GM19193 (cell line): Measurements from ENCODE around the gene CAMSAP1.

Experiments
- POLR2A ChIP-seq: IDR thresholded peaks from 4 replicates; pipeline ENCODE4 v1.6.1; 2011; ENCODE audit not compliant: insufficient read depth, insufficient read length; ENCODE audit errors: extremely low read depth

The CAMSAP1 gene

GRCh38 chr9:135882011-135882410, 25.3 kb downstream of the CAMSAP1 start:
- no peak for TF ChIP-seq POLR2A

DNA sequence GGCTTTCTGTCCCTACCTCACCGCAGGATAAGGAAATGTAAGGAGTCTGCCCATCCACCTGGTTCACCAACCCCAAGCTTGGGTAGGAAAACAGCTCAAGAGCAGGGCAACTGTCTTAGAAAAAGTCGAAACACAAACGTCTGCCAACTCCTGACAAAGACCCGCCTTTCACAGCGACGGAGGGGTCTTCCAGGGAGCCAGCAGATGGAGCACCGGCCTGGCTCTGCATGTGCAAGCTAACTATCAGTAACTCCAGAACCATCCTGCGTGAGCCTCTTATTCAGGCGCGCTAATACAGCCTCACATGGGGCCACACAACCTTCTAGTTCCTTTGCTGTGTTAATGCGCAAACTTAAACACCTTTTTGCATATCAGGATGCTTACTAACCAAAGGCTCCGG, 26.9 kb downstream of the CAMSAP1 start:
- no peak for TF ChIP-seq POLR2A

DNA sequence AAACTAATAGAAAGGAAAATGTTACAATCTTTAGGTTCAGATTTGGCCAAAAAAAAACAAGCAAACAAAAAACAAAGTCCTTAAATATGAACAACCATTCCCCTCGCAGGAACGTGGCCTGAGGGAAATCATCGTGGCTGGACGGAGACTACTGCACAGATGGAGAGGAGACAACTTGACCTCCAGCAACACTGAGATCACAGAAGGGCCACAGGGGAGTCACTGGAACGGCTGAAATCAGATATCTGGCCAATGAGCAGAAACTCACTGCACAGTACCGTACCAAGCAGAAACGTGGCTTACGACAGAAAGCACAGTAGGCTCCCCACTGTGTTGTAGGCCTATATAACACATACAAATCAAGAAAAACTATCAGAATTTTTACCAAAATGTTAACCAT, 27.7 kb downstream of the CAMSAP1 start:
- TF ChIP-seq POLR2A = no peak

- TF ChIP-seq POLR2A = no peak
These were observed 28.1 kb downstream of the CAMSAP1 start for GRCh38 chr9:135879237-135879601.

GRCh38 chr9:135878528-135879236, 28.7 kb downstream of the CAMSAP1 start:
- no peak for TF ChIP-seq POLR2A

- no peak for TF ChIP-seq POLR2A
These were observed 29.4 kb downstream of the CAMSAP1 start for GRCh38 chr9:135877791-135878527.

DNA sequence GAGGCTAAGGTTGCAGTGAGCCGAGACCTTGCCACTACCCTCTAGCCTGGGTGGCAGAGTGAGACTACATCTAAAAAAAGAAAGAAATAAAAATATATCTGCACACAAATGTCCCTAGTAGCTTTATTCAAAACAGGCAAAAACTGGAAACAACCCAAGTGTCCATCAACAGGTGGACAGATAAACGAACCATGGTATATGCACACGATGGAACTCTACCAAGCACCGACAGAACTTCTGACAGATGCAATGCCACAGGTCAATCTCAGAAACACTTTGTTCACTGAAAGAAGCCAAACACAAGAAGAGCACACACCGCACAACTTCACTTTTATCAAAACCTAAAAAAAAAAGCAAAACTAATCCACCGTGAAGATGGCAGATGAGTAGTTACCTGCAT, 30.4 kb downstream of the CAMSAP1 start:
- TF ChIP-seq POLR2A = no peak

DNA sequence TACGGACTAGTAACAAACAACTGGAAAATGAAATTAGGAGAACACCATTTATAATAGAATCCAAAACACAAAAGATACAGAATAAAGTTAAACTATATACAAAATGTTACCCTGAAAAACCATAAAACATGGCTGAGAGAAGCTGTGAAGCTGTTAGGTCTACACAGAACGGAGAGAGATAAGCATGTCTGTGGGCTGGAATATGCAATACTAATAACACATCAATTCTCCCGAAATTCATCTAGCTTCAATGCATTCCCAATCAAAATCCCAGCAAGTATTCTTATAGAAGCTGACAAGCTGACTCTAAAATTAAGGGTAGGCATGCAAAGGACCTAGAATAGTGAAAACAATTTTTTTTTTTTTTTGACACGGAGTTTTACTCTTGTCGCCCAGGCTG, 32.5 kb downstream of the CAMSAP1 start:
- no peak for TF ChIP-seq POLR2A

GRCh38 chr9:135869909-135870308, 37.4 kb downstream of the CAMSAP1 start:
- no peak for TF ChIP-seq POLR2A

DNA sequence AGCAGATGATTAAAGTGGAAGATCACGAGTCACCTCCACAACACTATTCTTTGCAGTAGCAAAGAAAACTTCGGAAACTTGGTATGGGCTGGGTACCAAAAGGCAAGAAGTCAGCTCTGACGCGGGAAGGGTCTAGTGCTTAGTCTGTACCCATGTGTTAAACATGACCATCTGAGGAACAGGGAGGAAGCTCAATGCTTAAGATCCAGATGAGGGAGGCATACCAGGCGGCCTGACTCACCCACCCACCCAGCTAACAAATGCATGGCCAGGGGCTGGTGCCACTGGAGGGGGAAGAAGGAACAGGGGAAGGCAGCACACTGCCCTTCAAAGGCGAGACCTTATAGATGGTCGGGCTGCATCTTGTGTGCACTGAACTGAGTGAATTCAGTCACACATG, 41.8 kb downstream of the CAMSAP1 start:
- TF ChIP-seq POLR2A = no peak

GRCh38 chr9:135864447-135865049, 42.8 kb downstream of the CAMSAP1 start:
- no peak for TF ChIP-seq POLR2A

GRCh38 chr9:135862809-135863208, 44.5 kb downstream of the CAMSAP1 start:
- TF ChIP-seq POLR2A = no peak

DNA sequence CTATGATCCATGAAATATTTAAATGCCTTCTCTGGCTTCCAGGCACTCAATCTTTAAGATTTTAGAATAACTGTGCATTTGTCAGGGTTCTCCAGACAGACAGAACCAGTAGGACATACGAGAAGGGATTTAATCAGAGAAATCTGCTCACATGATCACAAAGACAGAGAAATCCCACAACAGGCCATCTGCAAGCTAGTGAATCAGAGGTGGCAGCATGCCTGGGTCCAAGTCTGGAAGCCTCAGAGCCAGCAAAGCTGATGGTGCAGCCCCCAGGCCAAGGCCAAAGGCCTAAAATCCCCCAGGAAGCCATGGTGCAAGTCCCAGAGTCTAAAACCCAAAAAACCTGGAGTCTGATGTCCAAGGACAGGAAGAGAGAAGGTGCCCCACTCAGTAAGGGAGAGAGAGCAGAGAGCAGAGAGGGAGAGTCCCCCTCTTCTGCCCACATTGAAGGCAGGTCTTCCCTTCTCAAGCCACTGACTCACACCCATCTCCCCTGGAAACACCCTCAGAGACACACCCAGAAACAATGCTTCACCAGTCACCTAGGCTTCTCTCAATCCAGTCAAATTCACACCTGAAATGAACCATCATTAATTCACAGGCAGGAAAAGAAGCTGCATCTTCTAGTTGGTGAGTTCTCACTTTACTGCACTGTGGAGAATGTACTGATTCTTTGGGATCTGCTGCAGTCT, 48.7 kb downstream of the CAMSAP1 start:
- TF ChIP-seq POLR2A = no peak

DNA sequence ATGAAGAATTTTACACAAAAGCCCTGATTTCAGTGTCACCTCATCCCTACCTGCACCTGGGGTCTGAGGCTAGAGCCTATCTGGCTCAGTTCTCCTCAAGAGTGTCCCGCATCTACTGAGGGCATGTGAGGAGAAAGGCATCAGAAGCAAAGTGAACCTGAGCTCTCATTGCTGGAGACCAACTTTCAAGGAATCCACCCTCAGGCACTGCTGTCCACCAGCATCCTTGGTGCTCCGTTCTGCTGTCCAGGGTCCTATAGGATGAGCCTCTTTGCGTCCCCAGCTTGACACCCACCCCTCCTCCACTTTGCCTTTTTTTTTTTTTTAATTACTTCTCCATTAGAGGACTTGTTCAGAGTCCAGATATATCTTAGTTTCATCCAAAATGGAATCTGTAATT, 49.5 kb downstream of the CAMSAP1 start:
- TF ChIP-seq POLR2A = no peak

DNA sequence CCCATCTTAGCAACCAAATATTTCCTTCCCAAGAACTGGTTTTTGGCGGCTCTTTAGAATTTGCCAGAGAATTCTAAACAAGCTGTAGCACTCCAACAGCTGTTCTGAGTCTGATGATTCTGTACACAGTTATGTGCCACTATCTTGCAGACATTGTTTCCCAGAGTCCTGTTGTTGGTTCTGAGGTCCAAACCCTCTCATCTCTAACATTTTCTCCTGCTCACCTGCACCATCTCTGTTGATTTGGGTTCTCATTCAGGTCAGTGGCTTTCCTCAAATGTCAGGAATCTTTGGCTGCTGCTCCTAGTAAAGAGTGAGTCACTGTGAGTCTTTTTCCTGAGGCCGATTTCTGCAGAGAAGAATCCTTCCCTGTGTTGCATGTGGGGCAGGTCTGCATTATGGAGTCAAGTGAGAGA, 50.0 kb downstream of the CAMSAP1 start:
- TF ChIP-seq POLR2A = no peak
